BJ (cell line): ENCODE results near the gene CGA. TPM values are rescaled to one million over a fixed set of nuclear protein-coding genes. Genes with fewer than 3 reads are reported as not detected.

Experiments used
- CTCF ChIA-PET: fragments of 350-600 bp; formaldehyde crosslinking; extraction: SDS; loops from one replicate; lab custom pipeline; 2021; ENCODE audit warnings: antibody characterized with exemption, inconsistent platforms; lab: Yijun Ruan, JAX
- POLR2A ChIA-PET: fragments of 300-600 bp; sonication (Branson Sonifier 250); formaldehyde crosslinking; extraction: SDS; loops from one replicate; lab custom pipeline; 2021; ENCODE audit warnings: antibody characterized with exemption; lab: Charles Lee
- DNase-seq: peaks from one replicate; pipeline ENCODE4 v3.0.0-alpha.2; 2011; ENCODE audit warnings: low read depth
- H3K27me3 ChIP-seq: 2 replicates; pipeline ENCODE4 v1.6.0; 2011; ENCODE audit warnings: low read length; ENCODE audit not compliant: control insufficient read depth, insufficient read depth
- H3K36me3 ChIP-seq: 2 replicates; pipeline ENCODE4 v1.5.1; 2011; ENCODE audit warnings: low read length; ENCODE audit not compliant: control insufficient read depth, insufficient read depth
- H3K4me3 ChIP-seq: 2 replicates; pipeline ENCODE4 v1.5.1; 2011; ENCODE audit warnings: low read depth, mild to moderate bottlenecking, control low read depth, low read length
- CTCF ChIP-seq: IDR thresholded peaks from 2 replicates; pipeline ENCODE4 v1.5.1; 2011; ENCODE audit warnings: low read depth, mild to moderate bottlenecking, control low read depth, inconsistent platforms, low read length, moderate library complexity; ENCODE audit not compliant: insufficient read depth
- polyA plus RNA-seq: library from polyadenylated mRNA; depleted of rRNA; stranded (reverse); fragments of >200 nt; gene quantifications from 2 replicates; pipeline ENCODE4 v1.2.3, GENCODE V29; 2011

CGA gene
- polyA plus RNA-seq, 1 experiment, result 2.6 TPM

DNA sequence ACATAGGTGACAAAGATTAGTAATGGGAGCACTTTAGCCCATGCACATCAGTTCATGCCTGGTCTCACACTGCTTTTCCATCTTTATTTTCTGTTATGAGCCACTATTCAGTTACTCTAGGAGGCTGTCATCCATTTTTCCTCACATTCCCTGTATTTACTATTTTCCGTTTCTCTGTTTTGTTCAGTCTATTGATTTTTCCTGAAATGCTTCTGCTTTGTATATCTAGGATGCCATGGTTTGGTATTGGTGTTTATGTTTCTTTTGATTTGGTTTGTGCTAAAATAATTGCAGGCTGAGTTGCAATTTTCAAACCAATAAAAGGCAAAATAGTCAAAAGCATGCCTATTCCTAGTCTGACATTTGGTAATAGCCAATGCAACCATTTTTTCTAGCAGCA lies 31.6 kb upstream of the CGA start:
- CTCF ChIA-PET, result interaction anchor here (0.7 to 2.5 kb wide), 2 partner anchors 12 to 1271 kb away, joined by 3 to 10 read pairs; no protein-coding TSS in a partner anchor
- no peak for TF ChIP-seq CTCF
- Histone ChIP-seq H3K4me3 (no peak overlapping the region), H3K36me3 (no peaks in the 10 kb centered on the region), H3K27me3 (no peaks in the 10 kb centered on the region)
- POLR2A ChIA-PET, result no interaction called here
- no peak for DNase-seq

- CTCF ChIA-PET, result interaction anchor here (2.5 kb wide), 1 partner anchor 15 kb away, joined by 10 read pairs; no protein-coding TSS in a partner anchor
Observed at GRCh38 chr6:87124074-87124473, 29.2 kb upstream of the CGA start.

GRCh38 chr6:87122477-87122876 lies 27.6 kb upstream of the CGA start:
- Histone ChIP-seq H3K36me3 (no peaks in the 10 kb centered on the region), H3K27me3 (no peaks in the 10 kb centered on the region), H3K4me3 (no peak overlapping the region)
- no peak for DNase-seq
- CTCF ChIA-PET, result interaction anchor here (1.0 to 1.4 kb wide), 2 partner anchors 43 to 282 kb away, joined by 3 read pairs; no protein-coding TSS in a partner anchor
- POLR2A ChIA-PET, result no interaction called here
- TF ChIP-seq CTCF, result no peak

More at GRCh38 chr6:87124074-87124473, 29.2 kb upstream of the CGA start:
- Histone ChIP-seq H3K36me3 (no peaks in the 10 kb centered on the region), H3K4me3 (no peak overlapping the region), H3K27me3 (no peaks in the 10 kb centered on the region)
- POLR2A ChIA-PET, result no interaction called here
- DNase-seq, result no peak
- no peak for TF ChIP-seq CTCF

- Histone ChIP-seq H3K27me3 (no peaks in the 10 kb centered on the region), H3K36me3 (no peaks in the 10 kb centered on the region), H3K4me3 (no peak overlapping the region)
- no peak for DNase-seq
- ChIA-PET POLR2A (no interaction called here), CTCF (no interaction called here)
- no peak for TF ChIP-seq CTCF
Observed at GRCh38 chr6:87118054-87118453, 23.1 kb upstream of the CGA start.

- no peak for DNase-seq
- Histone ChIP-seq H3K4me3 (no peak overlapping the region), H3K27me3 (no peaks in the 10 kb centered on the region), H3K36me3 (no peaks in the 10 kb centered on the region)
- POLR2A ChIA-PET, result no interaction called here
- CTCF ChIA-PET, result interaction anchor here (1.1 to 1.3 kb wide), 2 partner anchors 23 to 37 kb away, joined by 3 to 4 read pairs; no protein-coding TSS in a partner anchor
- no peak for TF ChIP-seq CTCF
Observed at GRCh38 chr6:87116922-87117321, 22.0 kb upstream of the CGA start.
